Measurements from ENCODE around the gene CUX1. TPM values are rescaled to one million over a fixed set of nuclear protein-coding genes. Genes with fewer than 3 reads are reported as not detected.

Gene CUX1
- total and polyA plus RNA-seq, 10 of the 15 experiments (the other 5 are each of a cell fraction or from before 2014, with no cell fraction given), result 6.1 to 48.6 (median 25.9) TPM

GRCh38 chr7:102148799-102149198 lies 331.4 kb downstream of the CUX1 start (continued):
- no peak for TF ChIP-seq CTCF (IDR thresholded peaks at IDR 0.05 in 2 of 3, conservative IDR thresholded peaks at IDR 0.05 in 1 of 3; ENCODE audit: control insufficient read depth in 2 of 3, extremely low read depth in 1 of 3, insufficient read depth in 1 of 3, low read depth in 3 of 3, low read length in 3 of 3)
- no peak for TF ChIP-seq ESRRA (IDR thresholded peaks at IDR 0.05; ENCODE audit: low read length)
- TF ChIP-seq RCOR1 (conservative IDR thresholded peaks at IDR 0.05; ENCODE audit: low read depth, low read length), result no peak
- no peak for TF ChIP-seq ZNF217 (IDR thresholded peaks at IDR 0.05)
- TF ChIP-seq ZNF687 (IDR thresholded peaks at IDR 0.05), result no peak
- TF ChIP-seq CBX5 (IDR thresholded peaks at IDR 0.05; ENCODE audit: low read depth), result no peak
- TF ChIP-seq FOS (IDR thresholded peaks at IDR 0.05; ENCODE audit: borderline replicate concordance, extremely low read depth, insufficient read length), result no peak
- TF ChIP-seq CHD4 (IDR thresholded peaks at IDR 0.05), result no peak
- TF ChIP-seq KAT2A (conservative IDR thresholded peaks at IDR 0.05; ENCODE audit: control insufficient read depth, low read depth, low read length), result no peak
- TF ChIP-seq ZNF384 (IDR thresholded peaks at IDR 0.05; ENCODE audit: borderline replicate concordance, low read depth, low read length), result no peak
